Left lobe of liver (tissue), 2 donors: ENCODE results near the gene CD226. TPM values are rescaled to one million over a fixed set of nuclear protein-coding genes. Genes with fewer than 3 reads are reported as not detected.
A peak's percentile ranks its signal among the peaks of the same experiment; 100 is the strongest.
"Not testable (repeated sequence)": the region's sequence is repeated elsewhere in the genome, so short reads cannot be mapped to it uniquely, and the experiment has no call there.

ENCODE experiments used
- ATAC-seq: fragments of 200-7000 bp; cut with Tn5 transposase; one replicate; pipeline ENCODE4 v1.9.1; 2020; ENCODE audit warnings: mild to moderate bottlenecking, moderate library complexity
- DNase-seq: peaks from one replicate; pipeline ENCODE4 v3.0.0-alpha.2; 2020; ENCODE audit warnings: low spot score
- total RNA-seq: library from RNA; stranded (reverse); gene quantifications from one replicate; pipeline ENCODE4 v1.2.1, GENCODE V29; 2021
- donor health status: DM: no; HTN: no; CAD: no; lungs with moderate emphysema.
- donor health status: DM: no; HTN: yes; CAD: no.

The CD226 gene
- total RNA-seq = 1.5 TPM

- ATAC-seq (no peak), DNase-seq (no peak)
These were observed at the start of gene CD226 for GRCh38 chr18:69947361-69948133. TSS of gene CD226 (minus strand) at chr18:69947873. CDS start at chr18:69947406, 467 bp downstream.

DNA sequence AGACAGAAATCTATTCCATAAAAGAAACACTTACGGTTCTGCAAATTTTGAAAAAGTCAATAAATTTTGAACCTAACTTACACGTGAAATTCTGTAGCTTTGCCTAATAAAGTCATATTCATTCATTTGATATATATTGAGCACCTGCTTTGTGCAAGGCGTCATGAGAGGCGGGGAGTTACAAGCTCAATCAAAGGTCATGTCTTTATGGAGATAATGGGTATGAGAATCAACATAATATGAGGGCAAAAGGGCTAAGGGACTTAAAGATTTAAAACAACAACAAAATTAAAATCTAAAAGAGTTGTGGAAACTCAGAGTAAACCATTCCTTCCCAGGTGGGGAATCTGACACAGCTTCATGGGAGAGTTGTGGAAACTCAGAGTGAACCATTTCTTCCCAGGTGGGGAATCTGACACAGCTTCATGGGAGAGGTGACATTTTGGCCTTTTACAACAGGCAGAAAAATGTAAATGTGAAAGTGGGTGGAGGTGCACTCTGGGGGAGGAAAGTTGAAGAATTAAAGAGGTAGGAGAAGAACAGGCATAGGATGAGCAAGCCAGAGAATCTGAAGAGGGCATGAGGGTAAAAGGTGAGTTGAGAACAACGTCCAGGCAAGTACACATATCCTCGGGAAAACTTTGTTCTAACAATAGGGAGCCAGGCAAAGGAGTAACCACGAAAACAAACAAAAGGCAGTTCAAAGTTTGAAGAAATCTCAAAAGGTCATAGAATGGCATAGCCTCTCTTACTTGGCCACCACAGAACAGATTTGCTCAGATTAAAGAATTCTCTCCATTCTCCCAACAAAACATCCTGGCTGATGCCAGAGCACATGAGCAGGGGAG, 49.5 kb upstream of the CD226 start:
- DNase-seq = no peak
- ATAC-seq = peak; percentile 69

DNA sequence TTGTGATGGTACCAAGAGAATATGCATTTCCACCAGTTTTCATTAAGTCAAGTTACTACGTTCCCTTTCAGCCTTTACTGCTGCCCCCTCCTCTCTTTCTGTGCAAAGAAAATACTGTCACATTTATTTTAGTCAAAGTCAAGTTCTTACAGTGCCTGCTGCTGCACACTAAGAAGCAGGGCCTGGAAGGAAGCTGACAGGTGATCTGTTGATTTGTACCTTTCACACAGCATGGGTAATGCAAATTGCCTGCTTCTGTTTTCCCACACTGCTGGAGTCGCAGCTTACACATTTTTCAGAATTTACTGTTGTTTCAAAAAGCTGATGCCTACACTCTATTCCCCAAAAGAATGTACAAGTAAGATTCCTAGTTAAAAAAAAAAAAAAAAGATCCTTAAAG, 48.7 kb upstream of the CD226 start:
- no peak for DNase-seq
- ATAC-seq = no peak

- DNase-seq (no peak), ATAC-seq (no peak)
These were observed 48.1 kb upstream of the CD226 start for GRCh38 chr18:69995774-69996173.

GRCh38 chr18:69992776-69993175, 45.1 kb upstream of the CD226 start:
- ATAC-seq (no peak), DNase-seq (no peak)

- no peak for ATAC-seq
These were observed 40.2 kb upstream of the CD226 start for GRCh38 chr18:69987870-69988269.

DNA sequence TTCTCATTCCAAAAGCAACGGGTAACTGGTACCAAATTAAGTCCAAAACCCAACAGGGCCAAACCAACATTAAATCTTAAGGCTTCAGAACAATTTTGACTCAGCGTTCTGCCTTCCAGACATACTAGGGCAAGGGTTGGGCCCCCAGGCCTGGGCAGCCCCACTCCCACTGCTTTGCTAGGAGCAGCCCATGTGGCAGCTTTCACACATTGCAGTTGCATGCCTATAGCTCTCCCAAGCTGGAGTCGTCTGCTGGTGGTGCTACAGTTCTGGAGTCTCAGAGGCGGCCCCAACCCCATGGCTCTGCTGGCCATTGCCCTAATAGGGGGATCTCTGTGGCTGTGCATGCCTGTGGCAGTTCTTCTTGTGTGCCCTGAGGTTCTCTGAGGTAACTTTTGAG, 37.6 kb upstream of the CD226 start:
- DNase-seq = no peak

More at GRCh38 chr18:69987870-69988269, 40.2 kb upstream of the CD226 start:
- no peak for DNase-seq

GRCh38 chr18:69982417-69982816, 34.7 kb upstream of the CD226 start:
- ATAC-seq = no peak

More for the DNA sequence above, 37.6 kb upstream of the CD226 start:
- ATAC-seq = no peak

DNA sequence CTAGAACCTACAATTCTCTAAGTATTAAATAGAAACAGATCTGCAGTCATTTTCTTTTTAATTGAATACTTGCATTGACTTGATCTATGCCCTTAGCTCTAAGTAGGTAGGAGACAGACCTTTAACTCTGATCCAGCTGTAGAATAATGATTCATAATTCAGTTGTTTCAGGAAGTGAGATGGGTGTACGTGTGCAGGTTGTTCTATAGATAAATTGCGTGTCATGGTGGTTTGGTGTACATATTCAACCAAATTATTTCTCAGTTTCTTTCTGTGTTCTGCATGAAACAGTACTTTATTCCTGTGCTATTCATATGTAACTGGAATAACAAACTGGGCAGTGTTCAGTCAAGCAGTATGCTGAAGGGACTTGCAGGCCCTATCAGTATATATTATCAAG, 34.3 kb upstream of the CD226 start:
- ATAC-seq (no peak), DNase-seq (no peak)

More at GRCh38 chr18:69982417-69982816, 34.7 kb upstream of the CD226 start:
- DNase-seq = no peak

- no peak for DNase-seq
- ATAC-seq = no peak
These were observed 33.5 kb upstream of the CD226 start for GRCh38 chr18:69980982-69981804.

GRCh38 chr18:69980509-69980908, 32.8 kb upstream of the CD226 start:
- no peak for DNase-seq
- ATAC-seq = no peak

GRCh38 chr18:69978732-69979715, 31.4 kb upstream of the CD226 start:
- ATAC-seq = no peak
- no peak for DNase-seq

- not testable (repeated sequence) for ATAC-seq, DNase-seq
These were observed 27.6 kb upstream of the CD226 start for GRCh38 chr18:69975294-69975693.

- no peak for ATAC-seq
- DNase-seq = no peak
These were observed 26.7 kb upstream of the CD226 start for GRCh38 chr18:69974365-69974764.

DNA sequence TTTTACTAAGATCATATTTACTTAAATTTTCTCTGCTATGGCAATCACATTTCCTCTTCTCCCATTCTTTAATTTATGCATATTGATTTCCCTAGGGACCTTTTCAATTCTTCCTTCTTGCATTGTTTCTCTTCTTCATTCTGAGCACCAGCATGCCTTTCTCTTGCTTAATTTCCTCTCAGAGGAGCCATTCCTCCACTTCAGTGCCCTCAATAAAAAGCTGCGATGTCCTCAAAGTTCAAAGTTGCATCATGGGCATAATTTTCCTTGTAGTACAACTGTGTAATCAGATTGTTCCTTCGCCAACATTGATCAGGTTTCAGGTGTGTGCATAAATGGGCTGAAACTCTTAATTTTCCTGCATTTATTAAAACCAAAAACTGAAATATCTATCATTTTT, 21.8 kb upstream of the CD226 start:
- ATAC-seq (no peak), DNase-seq (no peak)

GRCh38 chr18:69968039-69968438, 20.4 kb upstream of the CD226 start:
- DNase-seq (no peak), ATAC-seq (no peak)

DNA sequence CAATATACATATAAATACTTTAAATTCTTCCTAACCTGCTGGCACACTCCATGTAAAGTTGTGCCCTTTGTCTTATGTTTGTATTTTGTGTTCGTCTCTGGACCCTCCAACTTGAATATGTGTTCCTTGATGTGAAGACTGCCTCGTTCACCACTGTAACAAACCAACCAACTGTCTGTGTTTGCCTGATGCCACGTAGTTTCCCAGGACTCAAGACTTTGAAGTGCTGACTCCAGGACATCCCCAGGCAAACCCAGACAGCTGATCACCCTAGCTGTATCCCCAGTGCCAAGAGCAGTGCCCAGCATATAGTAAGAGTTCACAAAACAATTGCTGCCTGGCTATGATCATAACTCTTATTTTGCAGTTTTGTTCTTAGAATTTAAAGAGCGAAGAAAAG, 15.5 kb upstream of the CD226 start:
- DNase-seq (no peak), ATAC-seq (no peak)

DNA sequence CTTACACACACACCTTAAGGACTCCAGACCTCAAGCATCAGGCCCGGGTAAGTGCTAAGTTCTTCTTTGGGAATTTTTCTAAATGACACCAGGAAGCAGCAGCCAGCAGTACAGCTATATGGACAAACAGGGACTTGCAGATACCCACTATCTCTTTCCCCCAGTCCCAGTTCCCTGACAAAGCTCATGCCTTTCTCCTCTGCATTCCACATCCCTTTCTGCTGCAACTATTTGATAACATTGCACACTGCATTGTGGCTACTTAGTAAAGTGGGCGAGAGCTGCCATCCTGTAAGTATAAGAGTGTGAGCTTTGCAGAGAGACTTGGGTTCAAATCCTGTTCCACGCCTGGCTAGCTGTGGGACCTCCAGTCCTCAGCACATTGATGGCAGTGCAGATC, 14.0 kb upstream of the CD226 start:
- DNase-seq (no peak), ATAC-seq (no peak)

GRCh38 chr18:69958422-69958821, 10.7 kb upstream of the CD226 start:
- no peak for ATAC-seq

GRCh38 chr18:69957747-69958146, 10.1 kb upstream of the CD226 start:
- no peak for DNase-seq

More at GRCh38 chr18:69958422-69958821, 10.7 kb upstream of the CD226 start:
- DNase-seq = no peak

More at GRCh38 chr18:69957747-69958146, 10.1 kb upstream of the CD226 start:
- ATAC-seq = no peak
